ENCODE data around the gene ZNF132.

DNA sequence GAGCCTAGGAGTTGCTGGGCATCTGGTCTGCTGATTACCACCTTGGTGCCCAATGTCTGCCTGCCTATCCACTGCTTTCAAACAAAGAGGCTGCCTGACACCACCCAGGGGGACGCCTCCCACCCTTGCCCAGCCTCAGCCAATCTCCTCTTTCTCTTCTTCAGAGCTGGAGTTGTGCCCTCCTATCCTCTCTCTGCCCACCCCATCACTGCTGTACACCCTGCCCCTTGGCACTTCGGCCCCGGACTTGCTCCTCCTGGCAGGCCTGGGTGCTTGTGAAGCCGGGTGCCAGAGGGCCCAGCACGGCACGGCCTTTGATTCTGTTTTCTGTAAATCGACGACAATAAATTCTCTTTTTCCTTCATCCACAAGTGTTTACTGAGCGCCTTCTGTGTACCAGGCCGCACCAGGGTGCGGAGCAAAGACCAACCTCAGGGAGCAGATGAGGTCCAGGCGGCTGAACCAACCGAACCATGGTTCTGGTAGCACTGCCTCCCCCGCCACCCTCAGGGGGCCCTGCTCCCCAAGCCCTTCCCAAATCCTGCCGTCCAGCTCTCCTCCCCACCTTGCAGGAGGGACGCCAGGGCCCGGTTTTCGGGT lies 39.5 kb downstream of the ZNF132 start:
- TF ChIP-seq, protein P1, sequence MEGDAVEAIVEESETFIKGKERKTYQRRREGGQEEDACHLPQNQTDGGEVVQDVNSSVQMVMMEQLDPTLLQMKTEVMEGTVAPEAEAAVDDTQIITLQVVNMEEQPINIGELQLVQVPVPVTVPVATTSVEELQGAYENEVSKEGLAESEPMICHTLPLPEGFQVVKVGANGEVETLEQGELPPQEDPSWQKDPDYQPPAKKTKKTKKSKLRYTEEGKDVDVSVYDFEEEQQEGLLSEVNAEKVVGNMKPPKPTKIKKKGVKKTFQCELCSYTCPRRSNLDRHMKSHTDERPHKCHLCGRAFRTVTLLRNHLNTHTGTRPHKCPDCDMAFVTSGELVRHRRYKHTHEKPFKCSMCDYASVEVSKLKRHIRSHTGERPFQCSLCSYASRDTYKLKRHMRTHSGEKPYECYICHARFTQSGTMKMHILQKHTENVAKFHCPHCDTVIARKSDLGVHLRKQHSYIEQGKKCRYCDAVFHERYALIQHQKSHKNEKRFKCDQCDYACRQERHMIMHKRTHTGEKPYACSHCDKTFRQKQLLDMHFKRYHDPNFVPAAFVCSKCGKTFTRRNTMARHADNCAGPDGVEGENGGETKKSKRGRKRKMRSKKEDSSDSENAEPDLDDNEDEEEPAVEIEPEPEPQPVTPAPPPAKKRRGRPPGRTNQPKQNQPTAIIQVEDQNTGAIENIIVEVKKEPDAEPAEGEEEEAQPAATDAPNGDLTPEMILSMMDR (IDR thresholded peaks at IDR 0.05), result no peak
- no peak for TF ChIP-seq POLR2A (IDR thresholded peaks at IDR 0.05)

Measured in body of pancreas (tissue), 4 donors.